GM11168 (cell line): ENCODE measurements around the gene LIMS2.

ENCODE experiments used
- in situ Hi-C: fragments of 300-500 bp; cut with MboI; formaldehyde crosslinking; loops from one replicate; pipeline ENCODE4 v1.12.0; 2022; ENCODE audit warnings: low sequenced_read_pairs; ENCODE audit not compliant: unreplicated experiment

The LIMS2 gene

GRCh38 chr2:127636248-127637235 is 38.8 kb downstream of the LIMS2 start:
- in situ Hi-C loops = no loop called here

- in situ Hi-C loops = no loop called here
Observed at GRCh38 chr2:127635380-127636237, 39.7 kb downstream of the LIMS2 start.

GRCh38 chr2:127634626-127635379 is 40.5 kb downstream of the LIMS2 start:
- in situ Hi-C loops = no loop called here

GRCh38 chr2:127634066-127634617 is 41.2 kb downstream of the LIMS2 start:
- in situ Hi-C loops = no loop called here

- in situ Hi-C loops = no loop called here
Observed at GRCh38 chr2:127633556-127634065, 41.7 kb downstream of the LIMS2 start.

- in situ Hi-C loops = no loop called here
Observed at GRCh38 chr2:127632592-127633489, 42.5 kb downstream of the LIMS2 start.

- in situ Hi-C loops = no loop called here
Observed at GRCh38 chr2:127631997-127632581, 43.2 kb downstream of the LIMS2 start.

- in situ Hi-C loops = no loop called here
Observed at GRCh38 chr2:127631541-127631996, 43.8 kb downstream of the LIMS2 start.

- in situ Hi-C loops = no loop called here
Observed at GRCh38 chr2:127630864-127631540, 44.3 kb downstream of the LIMS2 start.

- in situ Hi-C loops = no loop called here
Observed at GRCh38 chr2:127630096-127630863, 45.0 kb downstream of the LIMS2 start.

GRCh38 chr2:127629637-127630036 is 45.7 kb downstream of the LIMS2 start:
- in situ Hi-C loops = no loop called here

- in situ Hi-C loops = no loop called here
Observed at GRCh38 chr2:127628767-127629614, 46.3 kb downstream of the LIMS2 start.

- in situ Hi-C loops = no loop called here
Observed at GRCh38 chr2:127627740-127628571, 47.4 kb downstream of the LIMS2 start.

- in situ Hi-C loops = no loop called here
Observed at GRCh38 chr2:127626917-127627739, 48.2 kb downstream of the LIMS2 start.
